Measurements from ENCODE around the gene EGR2.
"Not testable (repeated sequence)": the region's sequence is repeated elsewhere in the genome, so short reads cannot be mapped to it uniquely, and the experiment has no call there.

The EGR2 gene

GRCh38 chr10:62792261-62792660 lies 23.9 kb downstream of the EGR2 start:
- no peak for DNase-seq

GRCh38 chr10:62790571-62790970 lies 25.6 kb downstream of the EGR2 start:
- no peak for DNase-seq

- DNase-seq: no peak
These were observed 26.1 kb downstream of the EGR2 start for GRCh38 chr10:62790019-62790555.

DNA sequence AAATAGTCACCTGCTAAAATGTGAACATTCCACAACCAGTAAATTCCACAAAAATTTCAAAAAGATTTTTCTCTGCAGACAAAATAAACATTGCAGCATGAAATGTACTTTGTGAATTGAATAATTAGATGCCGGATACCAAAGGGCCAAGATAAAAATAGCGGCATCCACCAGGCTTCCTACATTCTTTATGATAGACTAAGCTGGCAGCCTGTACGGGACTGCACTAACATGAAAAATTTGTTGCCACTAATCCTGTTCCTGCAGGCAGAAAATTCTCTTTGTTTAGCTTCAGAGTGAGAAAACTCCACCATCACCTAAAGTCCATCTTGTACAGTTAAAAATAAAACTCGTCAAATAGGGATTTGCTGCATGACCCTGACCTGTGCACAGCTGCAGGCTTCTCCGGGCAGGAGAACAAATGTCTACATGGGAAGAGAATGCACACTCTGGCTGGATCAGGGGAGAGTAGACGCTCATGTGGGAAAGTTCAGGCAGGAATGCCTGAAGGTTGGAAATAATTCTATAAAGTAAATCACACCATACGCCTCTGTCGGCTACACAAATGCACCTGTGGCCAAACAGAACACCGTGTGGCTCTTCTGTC lies 27.2 kb downstream of the EGR2 start:
- DNase-seq: no peak

DNA sequence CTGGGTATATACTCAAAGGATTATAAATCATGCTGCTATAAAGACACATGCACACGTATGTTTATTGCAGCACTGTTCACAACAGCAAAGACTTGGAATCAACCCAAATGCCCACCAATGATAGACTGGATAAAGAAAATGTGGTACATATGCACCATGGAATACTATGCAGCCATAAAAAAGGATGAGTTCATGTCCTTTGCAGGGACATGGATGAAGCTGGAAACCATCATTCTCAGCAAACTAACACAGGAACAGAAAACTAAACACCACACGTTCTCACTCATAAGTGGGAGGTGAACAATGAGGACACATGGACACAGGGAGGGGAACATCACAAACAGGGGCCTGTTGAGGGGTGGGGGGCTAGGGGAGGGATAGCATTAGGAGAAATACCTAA lies 27.9 kb downstream of the EGR2 start:
- not testable (repeated sequence) for DNase-seq

DNA sequence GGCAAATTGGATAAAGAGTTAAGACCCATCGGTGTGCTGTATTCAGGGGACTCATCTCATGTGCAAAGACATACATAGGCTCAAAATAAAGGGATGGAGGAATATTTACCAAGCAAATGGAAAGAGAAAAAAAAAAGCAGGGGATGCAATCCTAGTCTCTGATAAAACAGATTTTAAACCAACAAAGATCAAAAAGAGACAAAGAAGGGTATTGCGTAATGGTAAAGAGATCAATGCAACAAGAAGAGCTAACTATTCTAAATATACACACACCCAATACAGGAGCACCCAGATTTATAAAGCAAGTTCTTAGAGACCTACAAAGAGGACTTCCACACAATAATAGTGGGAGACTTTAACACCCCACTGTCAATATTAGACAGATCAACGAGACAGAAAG lies 31.6 kb downstream of the EGR2 start:
- DNase-seq: not testable (repeated sequence)

- DNase-seq: no peak
These were observed 36.5 kb downstream of the EGR2 start for GRCh38 chr10:62779487-62780248.

DNA sequence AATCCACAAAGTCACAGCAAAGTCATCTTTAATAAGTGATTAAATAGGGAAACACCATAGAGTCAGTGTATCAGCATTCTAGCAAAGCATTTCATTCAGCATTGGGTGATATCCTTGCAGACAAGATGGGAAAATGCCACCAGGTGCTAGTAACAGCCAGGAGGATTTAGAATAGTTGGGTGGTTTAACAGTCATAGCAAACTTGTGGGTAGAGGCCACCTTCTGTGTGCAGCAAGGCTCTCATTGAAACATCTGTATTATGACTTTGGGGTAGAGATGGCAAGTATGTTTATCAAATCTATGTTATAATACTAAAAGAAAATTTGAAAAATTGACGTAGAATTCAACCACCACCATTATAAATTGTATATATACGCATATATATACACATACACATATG lies 38.0 kb downstream of the EGR2 start:
- no peak for DNase-seq

DNA sequence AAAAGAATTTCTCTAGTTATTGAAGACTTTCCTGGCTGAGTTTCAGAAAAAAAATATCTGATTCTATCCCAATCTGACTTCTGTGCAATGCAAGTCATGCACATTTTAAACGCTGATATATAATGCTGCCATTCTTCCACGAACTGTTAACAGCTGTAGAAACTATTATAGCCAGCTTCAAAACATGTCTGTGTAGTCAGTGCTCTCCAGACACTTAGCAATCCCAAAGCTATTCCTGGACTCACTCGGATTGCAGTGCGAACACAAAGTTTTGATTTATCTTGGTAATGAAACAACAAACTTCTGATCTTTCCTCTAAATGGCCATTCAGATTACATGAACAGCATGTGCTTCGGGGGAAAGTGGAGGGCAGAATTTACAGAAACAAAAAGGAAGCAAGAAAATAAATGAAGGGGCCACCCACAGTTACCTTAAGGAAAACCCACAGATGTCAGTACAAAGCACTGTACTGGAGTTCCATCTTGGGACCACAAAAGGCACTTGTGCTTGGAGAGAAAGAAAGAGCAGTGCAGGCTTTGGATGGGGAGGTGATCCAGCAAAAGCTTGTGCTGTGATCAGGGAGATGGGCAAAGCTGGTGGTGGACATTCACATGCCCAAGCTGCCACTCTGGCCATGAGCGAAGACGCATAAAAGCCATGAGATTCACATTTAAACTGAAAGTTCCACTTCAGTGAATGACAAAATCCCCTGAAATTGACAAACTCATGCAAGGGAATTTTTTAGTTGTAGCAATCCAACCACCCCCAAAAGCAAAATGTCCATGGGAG lies 43.8 kb downstream of the EGR2 start:
- no peak for DNase-seq

- DNase-seq: no peak
These were observed 46.5 kb downstream of the EGR2 start for GRCh38 chr10:62769574-62770242.

- no peak for DNase-seq
These were observed 49.8 kb downstream of the EGR2 start for GRCh38 chr10:62766386-62766785.

GRCh38 chr10:62765726-62766125 lies 50.4 kb downstream of the EGR2 start:
- DNase-seq: no peak

- DNase-seq: no peak
These were observed 52.2 kb downstream of the EGR2 start for GRCh38 chr10:62764011-62764410.

DNA sequence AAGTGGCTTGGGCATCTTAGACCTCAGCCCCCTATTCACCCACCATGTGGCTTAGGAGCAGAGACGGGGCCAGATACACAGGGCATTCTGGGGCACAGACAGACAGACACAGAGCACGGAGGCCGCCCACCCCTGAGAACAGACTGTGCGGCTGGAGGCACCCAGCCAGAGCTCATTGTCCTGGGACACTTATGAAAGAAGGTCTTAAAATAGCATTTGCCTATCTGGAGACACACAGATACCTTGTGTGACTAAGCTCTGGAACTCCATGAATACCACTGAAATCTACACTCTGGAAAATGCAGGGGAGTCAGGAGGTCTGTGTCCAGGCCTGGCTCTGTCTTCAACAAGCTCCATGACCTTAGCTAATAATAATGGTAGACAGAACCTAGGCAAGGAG lies 53.0 kb downstream of the EGR2 start:
- no peak for DNase-seq

All from NCI-H1436 treated with DMSO at 0.1 percent for 48 hours (cell line).